H1 (cell line): ENCODE data around the gene ZSWIM4. TPM values are rescaled to one million over a fixed set of nuclear protein-coding genes. Genes with fewer than 3 reads are reported as not detected.

ENCODE experiments used
- BCL11A ChIP-seq, 2 experiments: IDR thresholded peaks; one replicate each; pipeline ENCODE4 v1.6.1; 2011; ENCODE audit warnings: low read depth in 2 of 2, low read length in 2 of 2, mild to moderate bottlenecking in 2 of 2
- CEBPB ChIP-seq: IDR thresholded peaks from 2 replicates; pipeline ENCODE4 v1.6.1; 2012; ENCODE audit warnings: low read depth, low read length
- CHD2 ChIP-seq: IDR thresholded peaks from 2 replicates; pipeline ENCODE4 v1.6.1; 2012; ENCODE audit warnings: low read length, improper control_type of control experiment
- CREB1 ChIP-seq: IDR thresholded peaks from 2 replicates; pipeline ENCODE4 v1.6.1; 2012; ENCODE audit warnings: inconsistent platforms
- CTBP2 ChIP-seq: IDR thresholded peaks from 2 replicates; pipeline ENCODE4 v1.7.0; 2011; ENCODE audit warnings: borderline replicate concordance, mild to moderate bottlenecking, moderate library complexity, mixed read lengths, low read length; ENCODE audit not compliant: insufficient read depth, insufficient read length
- EP300 ChIP-seq, 2 experiments: IDR thresholded peaks; 1 replicate in 1 of 2; 2 replicates in 1 of 2; pipeline ENCODE4 v1.6.1; 2011 to 2012; ENCODE audit warnings: low read depth in 2 of 2, low read length in 2 of 2, mild to moderate bottlenecking in 2 of 2, borderline replicate concordance in 1 of 2, inconsistent platforms in 1 of 2, moderate library complexity in 1 of 2
- HDAC2 ChIP-seq, 2 experiments: fragments of 300-600 bp in 1 of 2; sonication (generic) in 1 of 2; IDR thresholded peaks; 2 replicates each; pipeline ENCODE4 v1.6.1; 2011 to 2012; ENCODE audit warnings: low read depth in 2 of 2, low read length in 2 of 2, mild to moderate bottlenecking in 2 of 2, moderate library complexity in 2 of 2, borderline replicate concordance in 1 of 2, inconsistent platforms in 1 of 2
- NRF1 ChIP-seq: IDR thresholded peaks from 2 replicates; pipeline ENCODE4 v1.6.1; 2011; ENCODE audit warnings: mild to moderate bottlenecking, low read depth, low read length, improper control_type of control experiment
- POLR2A ChIP-seq, 2 experiments: IDR thresholded peaks; 1 replicate in 1 of 2; 2 replicates in 1 of 2; pipeline ENCODE4 v1.6.1; 2011; ENCODE audit warnings: low read depth in 2 of 2, low read length in 2 of 2, mild to moderate bottlenecking in 2 of 2; ENCODE audit errors: control extremely low read depth in 1 of 2
- SAP30 ChIP-seq: fragments of 300-600 bp; sonication (generic); IDR thresholded peaks from 2 replicates; pipeline ENCODE4 v1.7.1; 2012; ENCODE audit warnings: low read length, moderate library complexity, mild to moderate bottlenecking, inconsistent platforms; ENCODE audit not compliant: insufficient read depth, insufficient replicate concordance
- SUZ12 ChIP-seq: fragments of 200-600 bp; sonication (generic); IDR thresholded peaks from 2 replicates; pipeline ENCODE4 v1.6.1; 2012; ENCODE audit warnings: mild to moderate bottlenecking, inconsistent platforms, low read length, moderate library complexity, mixed read lengths
- TAF1 ChIP-seq: IDR thresholded peaks from 2 replicates; pipeline ENCODE4 v1.6.1; 2011; ENCODE audit warnings: mild to moderate bottlenecking, low read depth, low read length
- polyA plus RNA-seq, 7 experiments: library from polyadenylated mRNA; depleted of rRNA in 3 of 7; stranded (reverse) in 5 of 7; unstranded in 2 of 7; fragments of >200 nt in 5 of 7; fragments of 200-250 nt in 2 of 7; gene quantifications; 1 replicate in 5 of 7; 2 replicates in 1 of 7; 4 replicates in 1 of 7; pipeline versions ENCODE4 v1.2.1 to v1.2.3, GENCODE V29; 2011 to 2013; ENCODE audit warnings: missing spikeins in 2 of 7, mixed read lengths in 2 of 7
- total RNA-seq: library from RNA; stranded (reverse); fragmentation: NEBNext Ultra II Directional; extraction: Animal tissue kit (Norgen Biotek cat#: 25700); gene quantifications from 2 replicates; pipeline ENCODE4 v1.2.1, GENCODE V29; 2021
- TF ChIP-seq, protein P1 (sequence below), 3 experiments: IDR thresholded peaks; 1 replicate in 2 of 3; 2 replicates in 1 of 3; pipeline versions ENCODE4 v1.5.1 to v1.6.1; 2011; ENCODE audit warnings: low read length in 3 of 3, mild to moderate bottlenecking in 3 of 3, inconsistent platforms in 2 of 3, low read depth in 1 of 3, moderate library complexity in 1 of 3; ENCODE audit not compliant: insufficient read depth in 1 of 3; ENCODE audit errors: control extremely low read depth in 1 of 3

ZSWIM4 gene
- total and polyA plus RNA-seq, 2 of the 8 experiments (the other 6 are each of a cell fraction or from before 2014, with no cell fraction given), result 12.2 to 31.1 TPM

DNA sequence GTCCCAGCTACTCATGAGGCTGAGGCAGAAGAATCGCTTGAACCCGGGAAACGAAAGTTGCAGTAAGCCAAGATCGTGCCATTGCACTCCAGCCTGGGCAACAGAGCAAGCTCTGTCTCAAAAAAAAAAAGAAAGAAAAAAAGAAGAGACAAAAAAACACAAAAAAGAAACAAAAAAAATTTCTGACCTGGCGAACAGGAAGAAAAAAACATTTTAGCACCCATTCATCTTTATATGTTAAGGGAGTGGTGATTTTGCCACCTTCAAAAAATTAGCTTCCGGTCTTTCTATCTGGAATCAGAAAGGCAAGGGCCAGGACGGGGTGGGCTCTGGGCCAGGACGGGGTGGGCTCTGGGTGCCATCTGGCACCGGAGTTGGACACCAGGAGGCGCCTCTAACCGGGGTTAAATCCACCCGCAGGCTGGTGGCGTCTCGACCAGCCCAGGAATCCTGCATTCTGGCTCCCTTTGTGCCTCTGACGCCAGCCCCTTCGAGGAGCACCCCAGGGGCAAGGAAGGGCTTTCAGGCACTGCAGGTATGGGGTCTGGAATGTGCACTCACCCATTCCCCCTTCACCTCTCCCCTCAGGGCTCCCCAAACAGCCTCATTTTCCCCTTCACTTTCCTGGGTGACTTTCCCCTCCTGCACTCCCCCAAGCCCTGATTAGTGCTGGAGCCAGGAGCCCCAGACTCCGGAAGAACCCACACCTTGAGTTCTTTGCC is 10.4 kb upstream of the ZSWIM4 start (continued):
- TF ChIP-seq, protein P1, sequence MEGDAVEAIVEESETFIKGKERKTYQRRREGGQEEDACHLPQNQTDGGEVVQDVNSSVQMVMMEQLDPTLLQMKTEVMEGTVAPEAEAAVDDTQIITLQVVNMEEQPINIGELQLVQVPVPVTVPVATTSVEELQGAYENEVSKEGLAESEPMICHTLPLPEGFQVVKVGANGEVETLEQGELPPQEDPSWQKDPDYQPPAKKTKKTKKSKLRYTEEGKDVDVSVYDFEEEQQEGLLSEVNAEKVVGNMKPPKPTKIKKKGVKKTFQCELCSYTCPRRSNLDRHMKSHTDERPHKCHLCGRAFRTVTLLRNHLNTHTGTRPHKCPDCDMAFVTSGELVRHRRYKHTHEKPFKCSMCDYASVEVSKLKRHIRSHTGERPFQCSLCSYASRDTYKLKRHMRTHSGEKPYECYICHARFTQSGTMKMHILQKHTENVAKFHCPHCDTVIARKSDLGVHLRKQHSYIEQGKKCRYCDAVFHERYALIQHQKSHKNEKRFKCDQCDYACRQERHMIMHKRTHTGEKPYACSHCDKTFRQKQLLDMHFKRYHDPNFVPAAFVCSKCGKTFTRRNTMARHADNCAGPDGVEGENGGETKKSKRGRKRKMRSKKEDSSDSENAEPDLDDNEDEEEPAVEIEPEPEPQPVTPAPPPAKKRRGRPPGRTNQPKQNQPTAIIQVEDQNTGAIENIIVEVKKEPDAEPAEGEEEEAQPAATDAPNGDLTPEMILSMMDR (IDR thresholded peaks at IDR 0.05; ENCODE audit: control extremely low read depth in 1 of 3, insufficient read depth in 1 of 3, low read depth in 1 of 3, low read length in 3 of 3), result peak; percentile 65 to 82 (median 80)
- TF ChIP-seq EP300 (IDR thresholded peaks at IDR 0.05; ENCODE audit: borderline replicate concordance in 1 of 2, low read depth in 2 of 2, low read length in 2 of 2) (no peak; a peak in 1 of 3 replicates), CHD2 (peak; percentile 38; the same call in 1 of the 2 replicates), BCL11A (IDR thresholded peaks at IDR 0.05; ENCODE audit: low read depth in 2 of 2, low read length in 2 of 2) (no peak), CEBPB (no peak), TAF1 (0 out of 2 replicates have a peak, but pooled peaks have one; percentile 36), CREB1 (peak; percentile 62; the same call in 1 of the 2 replicates), HDAC2 (IDR thresholded peaks at IDR 0.05; ENCODE audit: borderline replicate concordance in 1 of 2, low read depth in 2 of 2, low read length in 2 of 2) (0 out of 4 replicates have a peak, but pooled peaks of 1 of the 2 experiments have one; percentile 39), POLR2A (IDR thresholded peaks at IDR 0.05; ENCODE audit: control extremely low read depth in 1 of 2, low read depth in 2 of 2, low read length in 2 of 2) (no peak), SUZ12 (0 out of 2 replicates have a peak, but pooled peaks have one; percentile 25), SAP30 (no peak), NRF1 (no peak), CTBP2 (peak; percentile 74)
- TF ChIP-seq, all 59 proteins: peak for 13
